Activated CD4-positive, CD25-positive, alpha-beta regulatory T cell treated with anti-CD3 and anti-CD28 coated beads, Interleukin-2, amount 50 U/mL, for 72 hours (primary cell): ENCODE data around the gene BCOR.

Experiments
- DNase-seq: peaks from one replicate; pipeline ENCODE4 v3.0.0; 2021

Gene BCOR

DNA sequence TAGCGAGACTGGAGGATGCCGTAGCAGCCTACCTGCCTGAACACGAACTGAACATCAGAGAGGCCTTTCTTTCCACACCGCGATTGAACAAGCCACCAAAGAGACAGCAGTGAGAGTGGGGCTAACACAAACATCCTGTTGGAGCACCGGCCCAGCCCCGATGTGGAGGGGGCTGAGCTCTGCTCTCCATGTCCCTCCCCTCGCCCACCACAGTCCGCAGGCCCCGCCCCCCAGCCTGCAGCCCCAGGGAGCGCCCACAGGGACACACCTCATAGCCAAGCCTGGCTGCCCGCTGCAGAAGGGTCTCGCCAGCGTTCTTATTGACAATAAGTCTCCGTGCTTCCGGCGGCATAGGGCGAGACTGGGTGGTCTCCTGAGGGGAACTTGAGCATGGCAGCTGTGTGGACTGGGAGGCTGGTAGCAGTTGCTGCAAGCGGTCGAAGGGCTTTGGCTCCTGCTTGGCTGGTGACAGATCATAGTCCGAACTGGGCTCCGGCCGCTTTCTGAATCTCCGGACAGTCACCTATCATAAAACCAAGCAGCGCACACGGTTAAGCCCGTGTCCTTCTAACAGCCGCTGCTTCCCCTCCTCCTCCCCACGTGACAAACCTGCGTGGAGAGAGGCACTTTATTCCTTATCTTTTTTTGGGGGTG is 35.8 kb downstream of the BCOR start:
- DNase-seq = no peak

DNA sequence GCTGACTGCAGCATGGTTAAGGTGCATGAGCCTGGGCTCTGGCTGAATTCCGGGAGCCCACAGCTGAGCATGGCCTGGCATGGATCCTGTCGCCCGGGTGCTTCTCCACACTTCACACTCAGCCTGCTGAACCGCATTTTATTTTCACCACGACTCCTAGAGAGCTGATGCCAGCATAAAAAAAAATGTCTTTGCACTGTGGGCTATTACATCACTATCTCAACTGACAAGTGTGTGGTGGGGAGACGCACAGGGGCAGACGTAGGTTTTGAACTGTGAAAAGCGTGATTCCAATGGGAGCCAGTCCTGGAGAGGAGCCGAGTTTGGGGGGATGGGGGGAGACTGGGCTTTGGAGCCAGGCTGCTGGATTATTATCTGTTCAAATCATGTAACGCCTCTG is 36.8 kb downstream of the BCOR start:
- no peak for DNase-seq

DNA sequence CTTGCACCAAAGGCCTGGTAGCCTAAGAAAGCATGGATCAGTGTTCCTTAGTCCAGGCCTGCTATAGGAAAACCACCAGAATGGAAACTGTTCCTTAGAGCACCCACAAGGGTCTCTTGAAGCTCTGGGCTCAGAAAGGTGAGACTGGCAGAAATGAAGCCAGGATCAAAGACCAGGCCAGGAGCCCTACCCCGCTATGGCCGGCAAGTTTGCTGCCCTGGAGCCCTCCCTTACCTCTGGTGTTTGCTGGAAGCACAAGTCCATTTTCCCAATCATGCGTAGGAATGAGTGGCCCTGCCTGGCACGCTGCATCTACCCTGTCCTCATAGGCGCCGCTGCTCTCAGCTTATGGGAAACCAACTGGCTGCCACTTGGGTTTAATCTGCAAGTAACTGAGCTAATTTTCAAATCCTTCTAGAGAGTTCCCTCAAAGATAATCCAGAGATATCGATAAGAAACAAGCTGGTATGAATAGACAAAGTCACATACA is 37.4 kb downstream of the BCOR start:
- DNase-seq = no peak

DNA sequence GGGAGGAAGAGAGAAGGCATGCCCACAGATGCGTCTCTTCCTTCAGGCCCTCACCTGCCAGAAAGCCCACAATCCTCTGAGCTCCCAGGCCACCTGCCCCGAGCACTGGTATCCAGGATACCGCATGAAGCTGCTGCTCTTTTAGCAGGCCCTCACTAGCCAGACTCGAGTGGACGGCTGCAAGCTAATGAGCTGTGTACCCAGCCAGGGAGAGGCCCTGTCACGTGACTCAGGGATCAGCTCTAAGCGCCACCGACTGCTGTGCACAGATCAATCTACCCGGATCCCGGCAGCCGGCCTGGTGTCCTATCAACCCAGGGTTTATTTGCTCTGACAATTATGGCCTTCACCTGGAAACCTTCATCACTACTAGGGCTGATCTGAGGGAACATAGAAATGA is 39.0 kb downstream of the BCOR start:
- DNase-seq = no peak

DNA sequence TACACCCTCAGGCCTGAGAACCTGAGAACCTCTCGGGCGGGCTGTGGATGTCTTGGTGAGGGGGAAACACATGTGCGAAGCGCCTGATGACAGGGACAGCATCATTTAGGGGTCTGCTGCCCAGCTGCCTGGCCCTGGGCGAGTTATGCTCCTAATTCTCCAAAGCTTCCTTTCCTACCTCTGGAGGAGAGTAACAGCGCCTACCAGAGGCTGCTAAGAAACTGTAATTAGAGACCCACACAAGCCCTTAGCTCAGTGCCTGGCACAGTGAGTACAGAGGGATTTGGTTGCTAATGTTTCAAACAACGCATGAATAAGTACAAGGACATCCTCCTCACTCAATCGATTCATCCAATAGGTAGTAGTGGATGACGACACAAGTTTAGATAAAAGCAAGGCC is 40.4 kb downstream of the BCOR start:
- DNase-seq = no peak

DNA sequence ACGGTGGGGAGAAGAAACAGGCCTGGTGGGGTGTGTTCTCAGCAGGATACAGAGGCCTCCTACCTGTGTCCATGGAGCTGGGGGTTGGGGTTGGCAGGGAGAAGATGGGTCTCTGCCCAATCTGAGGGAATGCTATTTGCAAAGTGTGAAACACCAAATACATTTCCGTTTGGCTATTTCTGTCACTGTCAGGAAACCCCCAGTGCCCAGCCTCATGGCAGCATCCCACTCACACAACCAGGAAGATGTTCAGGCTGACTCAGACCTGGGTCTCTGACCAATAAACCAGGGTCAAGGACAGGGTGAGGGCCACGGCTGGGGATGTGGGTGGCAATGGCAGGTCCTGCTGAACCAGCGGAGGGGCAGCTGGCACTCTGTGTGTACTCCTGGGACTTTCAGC is 41.3 kb downstream of the BCOR start:
- no peak for DNase-seq

DNA sequence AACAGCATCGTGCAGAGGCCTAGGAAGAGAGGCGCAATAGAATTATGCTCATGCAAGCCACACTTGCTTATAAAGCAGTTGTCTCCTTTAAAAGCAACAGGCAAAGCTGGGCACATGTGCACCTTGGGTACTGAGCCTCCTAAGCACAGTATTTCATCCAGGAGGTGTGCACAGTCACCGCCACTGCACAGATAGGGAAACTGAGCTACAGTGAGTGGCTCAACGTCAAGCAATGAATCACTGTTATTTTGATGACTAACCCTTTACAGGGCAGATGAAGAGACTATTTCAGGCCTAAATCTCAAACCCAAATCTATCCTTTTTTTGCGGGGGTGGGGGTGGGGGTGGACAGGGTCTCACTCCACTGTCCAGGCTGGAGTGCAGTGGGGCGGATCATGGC is 42.3 kb downstream of the BCOR start:
- DNase-seq = no peak

DNA sequence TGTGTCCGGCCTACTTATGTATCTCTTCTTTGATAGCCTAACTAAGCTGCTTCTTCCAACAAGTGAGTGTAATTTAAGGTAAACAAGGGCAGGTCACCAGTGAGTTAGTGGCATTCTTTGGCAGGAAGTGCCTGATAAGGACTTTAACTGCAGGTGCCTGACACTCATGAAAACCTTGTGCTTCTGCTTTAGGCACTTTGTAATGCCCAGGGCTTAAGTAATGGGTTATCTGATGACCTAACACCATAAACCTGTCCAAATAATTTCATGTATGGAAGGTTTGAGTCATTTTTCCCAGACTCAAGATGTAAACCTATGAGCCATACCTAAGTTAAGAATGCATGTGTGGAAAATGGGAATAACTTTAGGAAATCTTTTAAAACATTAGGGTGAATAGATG is 43.0 kb downstream of the BCOR start:
- no peak for DNase-seq

DNA sequence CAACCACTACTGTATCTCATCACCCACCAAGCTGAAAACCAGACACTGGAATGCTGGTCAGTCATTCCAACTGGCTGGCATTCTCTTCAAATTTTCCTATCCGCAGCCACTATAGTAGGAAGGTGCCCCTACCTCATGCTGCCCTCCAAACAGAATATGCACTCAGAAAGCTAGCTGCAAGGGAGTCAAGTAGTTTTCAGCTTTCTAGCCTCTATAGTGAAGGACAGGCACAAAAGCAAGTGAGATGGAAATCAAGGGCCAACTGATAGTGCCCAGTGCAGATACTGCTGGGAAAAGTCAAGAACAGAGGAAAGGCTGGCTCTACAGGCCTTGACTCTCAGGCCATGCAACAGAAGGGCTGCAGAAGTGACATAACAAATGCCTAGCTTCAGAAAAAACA is 47.2 kb downstream of the BCOR start:
- DNase-seq = no peak

DNA sequence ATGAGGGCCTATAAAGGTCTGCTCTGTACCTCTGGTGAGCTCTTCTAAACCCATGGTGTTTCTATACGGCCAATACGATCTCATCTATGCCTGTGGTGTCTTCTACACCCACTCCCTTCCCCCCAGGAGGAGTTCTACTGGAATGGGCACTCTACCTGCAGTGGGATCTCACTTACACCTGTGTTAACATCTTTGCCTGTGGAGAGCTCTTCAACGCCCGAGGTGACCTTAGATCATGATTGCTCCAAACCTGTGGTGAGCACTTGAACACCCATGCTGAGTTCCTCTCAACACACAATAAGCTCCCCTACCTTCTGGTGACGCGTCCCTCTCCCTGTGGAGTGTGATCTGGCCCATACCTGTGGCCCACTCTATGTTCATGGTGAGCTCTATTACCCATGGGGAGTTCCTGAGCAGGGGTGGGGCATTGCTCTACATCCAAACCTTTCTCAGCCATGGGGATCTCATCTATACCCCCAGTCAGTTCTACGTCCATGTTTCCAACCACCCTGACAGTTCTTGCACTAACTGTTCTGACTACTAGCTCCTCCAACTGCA is 48.6 kb downstream of the BCOR start:
- DNase-seq = no peak

DNA sequence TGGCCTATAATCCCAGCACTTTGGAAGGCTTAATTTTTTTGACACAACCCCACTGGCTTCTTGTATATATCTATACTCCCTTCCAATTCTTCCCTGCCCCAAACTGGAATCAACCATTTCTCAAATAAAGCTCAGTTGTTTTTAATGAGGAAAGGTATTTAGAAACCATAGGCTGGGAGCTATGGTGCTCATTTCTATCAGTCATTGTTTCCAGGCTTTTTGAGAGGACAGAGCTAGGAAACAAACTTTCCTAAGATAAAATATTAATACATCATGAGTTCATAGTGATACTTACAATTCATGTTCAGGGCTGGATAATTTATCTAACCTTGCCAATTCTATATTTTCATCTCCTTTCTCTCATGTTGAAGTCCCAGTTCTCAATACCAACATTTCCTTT is 50.3 kb downstream of the BCOR start:
- DNase-seq = no peak

DNA sequence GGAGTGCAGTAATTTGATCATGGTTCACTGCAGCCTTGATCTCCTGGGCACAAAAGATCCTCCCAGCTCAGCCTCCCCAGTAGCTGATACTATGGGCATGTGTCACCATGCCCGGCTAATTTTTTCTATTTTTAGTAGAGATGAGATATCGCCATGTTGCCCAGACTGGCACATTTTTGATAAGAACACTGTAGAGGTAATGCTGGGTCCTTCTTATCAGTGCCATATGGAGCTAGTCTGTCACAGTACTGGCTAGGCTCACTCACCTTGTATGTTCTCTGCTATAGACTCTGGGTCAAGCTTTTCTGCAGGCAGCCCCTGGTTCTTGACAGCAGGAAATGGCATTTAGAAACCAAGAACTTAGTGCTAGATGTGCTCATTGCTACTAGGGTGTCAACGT is 53.9 kb downstream of the BCOR start:
- no peak for DNase-seq

DNA sequence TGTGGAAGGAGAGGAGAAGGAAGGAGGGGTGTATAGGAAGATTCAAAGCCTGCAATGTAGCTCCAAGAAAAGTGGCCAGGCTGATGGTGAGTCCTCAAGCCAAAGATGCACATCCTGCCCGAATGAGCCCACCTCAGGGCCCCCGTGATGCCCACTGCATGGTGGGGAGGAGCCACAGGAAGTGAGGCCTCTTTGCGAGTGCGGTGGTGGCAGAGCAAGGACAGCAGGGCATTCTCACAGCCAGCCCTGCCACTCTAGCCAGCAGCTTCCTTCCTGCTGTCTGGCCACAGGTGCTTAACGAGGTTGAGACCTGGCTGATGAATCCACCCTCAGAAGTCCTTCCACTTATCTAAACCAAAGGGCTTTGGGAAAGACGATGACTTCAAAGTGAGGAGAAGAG is 55.8 kb downstream of the BCOR start:
- no peak for DNase-seq

DNA sequence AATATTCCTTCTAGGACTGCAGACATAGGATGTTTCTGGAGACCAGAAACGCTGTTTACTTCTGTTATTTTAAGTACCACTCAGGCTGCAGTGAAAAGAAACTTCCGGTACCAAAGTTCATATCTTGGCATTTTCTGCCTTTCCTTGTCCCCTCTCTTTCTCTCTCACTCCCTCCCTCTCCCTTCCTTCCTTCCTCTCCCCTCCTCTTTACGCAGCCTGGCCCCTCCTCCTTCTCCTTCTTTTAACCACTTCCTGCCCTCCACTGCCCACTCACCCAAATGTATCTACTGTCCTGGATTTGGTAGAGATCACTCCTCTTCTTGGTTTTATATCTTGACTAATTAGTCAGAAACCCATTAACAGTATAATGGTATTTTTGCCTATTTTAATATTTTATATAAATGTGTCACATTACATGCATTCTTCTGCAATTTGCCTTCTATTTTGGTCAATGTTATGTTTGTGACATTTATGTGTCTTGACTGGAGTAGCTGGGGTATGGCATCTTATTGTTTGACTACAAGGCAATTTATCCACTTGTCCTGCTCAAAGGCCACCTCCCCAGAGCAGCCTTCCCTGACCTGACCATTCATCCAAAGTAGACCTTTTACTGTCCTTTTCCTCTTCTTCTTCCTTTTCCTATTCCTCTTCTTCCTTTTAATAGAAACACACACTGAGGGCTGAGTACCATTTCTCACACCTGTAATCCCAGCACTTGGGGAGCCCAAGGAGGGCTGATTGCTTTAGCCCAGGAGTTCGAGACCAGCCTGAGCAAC is 56.9 kb downstream of the BCOR start:
- DNase-seq = no peak

DNA sequence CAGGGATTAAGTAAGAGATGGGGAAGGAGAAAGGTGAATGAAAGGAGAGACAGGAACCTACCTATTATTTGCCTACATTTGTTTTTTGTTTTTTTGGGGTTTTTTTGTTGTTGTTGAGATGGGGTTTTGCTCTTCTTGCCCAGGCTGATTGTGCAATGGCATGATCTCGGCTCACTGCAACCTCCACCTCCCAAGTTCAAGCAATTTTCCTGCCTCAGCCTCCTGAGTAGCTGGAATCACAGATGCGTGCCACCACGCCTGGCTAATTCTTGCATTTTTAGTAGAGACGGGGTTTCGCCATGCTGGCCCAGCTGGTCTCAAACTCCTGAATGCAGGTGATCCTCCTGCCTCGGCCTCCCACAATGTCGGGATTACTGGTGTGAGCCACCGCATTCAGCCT is 57.9 kb downstream of the BCOR start:
- DNase-seq = no peak

DNA sequence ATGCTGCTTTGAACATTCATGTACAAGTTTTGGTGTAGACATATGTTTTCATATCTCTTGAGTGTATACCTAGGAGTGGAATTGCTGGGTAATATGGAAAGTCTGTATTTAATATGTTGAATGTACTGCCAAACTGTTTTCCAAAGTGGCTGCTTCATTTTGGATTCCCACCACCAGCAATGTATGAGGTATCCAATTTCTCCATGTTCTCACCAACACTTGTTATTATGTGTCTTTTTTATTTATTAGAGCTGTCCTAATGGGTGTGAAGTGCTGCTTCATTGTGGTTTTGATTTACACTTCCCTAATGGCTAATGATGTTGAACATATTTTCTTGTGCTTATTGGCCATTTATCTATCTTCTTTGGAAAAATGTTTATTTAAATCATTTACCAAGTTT is 60.4 kb downstream of the BCOR start:
- no peak for DNase-seq

DNA sequence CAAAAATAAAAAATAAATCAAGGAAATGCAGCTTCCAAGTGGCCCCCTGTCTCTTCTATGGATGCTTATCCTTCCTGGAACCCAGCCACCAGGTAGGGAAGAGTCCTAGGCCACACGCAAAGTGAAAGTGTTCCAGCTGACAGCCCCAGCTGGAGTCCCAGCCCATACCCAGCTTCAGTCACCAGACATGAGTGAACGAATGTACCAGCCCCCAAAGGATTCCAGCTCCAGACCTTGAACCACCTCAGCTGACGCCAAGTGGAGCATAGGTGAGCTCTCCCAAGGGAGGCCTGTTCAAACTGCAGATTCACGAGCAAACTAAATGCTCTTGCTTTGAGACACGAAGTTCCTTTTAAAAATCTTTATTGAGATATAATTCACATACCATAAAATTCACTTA is 62.0 kb downstream of the BCOR start:
- no peak for DNase-seq

DNA sequence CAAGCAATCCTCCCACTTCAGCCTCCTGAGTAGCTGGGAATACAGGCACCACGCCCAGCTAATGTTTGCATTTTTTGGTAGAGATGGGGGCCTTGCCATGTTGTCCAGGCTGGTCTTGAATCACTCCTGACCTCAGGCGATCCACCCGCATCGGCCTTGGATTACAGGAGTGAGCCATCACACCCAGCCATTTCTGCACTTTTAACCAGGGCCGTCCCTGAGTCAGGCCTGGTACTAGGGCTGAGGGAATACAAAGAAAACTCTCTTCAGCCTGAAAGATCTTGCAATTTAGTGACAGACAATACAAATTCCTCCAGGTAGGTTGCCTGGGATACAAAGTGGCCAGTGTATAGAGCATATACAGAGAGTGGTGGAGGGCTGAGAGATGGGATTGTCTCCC is 65.8 kb downstream of the BCOR start:
- no peak for DNase-seq

DNA sequence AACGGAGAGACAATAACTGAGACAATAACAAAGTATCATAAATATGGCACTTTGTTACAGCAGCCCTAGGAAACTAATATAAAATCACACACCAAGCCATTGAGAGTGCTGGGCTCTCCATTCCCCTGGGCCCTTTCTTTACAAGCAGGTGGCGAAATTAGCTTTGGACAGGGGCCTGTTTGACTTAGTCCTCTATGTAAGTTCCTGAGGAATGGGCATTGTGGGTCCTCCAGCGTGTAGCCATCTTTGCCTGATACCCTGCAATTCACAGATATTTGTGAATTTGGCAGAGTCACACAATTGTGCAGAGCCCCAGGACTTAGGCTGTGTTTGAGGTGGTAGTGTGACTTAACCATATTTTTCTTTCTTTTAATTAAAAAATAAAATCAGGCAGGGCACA is 67.6 kb downstream of the BCOR start:
- DNase-seq = no peak

DNA sequence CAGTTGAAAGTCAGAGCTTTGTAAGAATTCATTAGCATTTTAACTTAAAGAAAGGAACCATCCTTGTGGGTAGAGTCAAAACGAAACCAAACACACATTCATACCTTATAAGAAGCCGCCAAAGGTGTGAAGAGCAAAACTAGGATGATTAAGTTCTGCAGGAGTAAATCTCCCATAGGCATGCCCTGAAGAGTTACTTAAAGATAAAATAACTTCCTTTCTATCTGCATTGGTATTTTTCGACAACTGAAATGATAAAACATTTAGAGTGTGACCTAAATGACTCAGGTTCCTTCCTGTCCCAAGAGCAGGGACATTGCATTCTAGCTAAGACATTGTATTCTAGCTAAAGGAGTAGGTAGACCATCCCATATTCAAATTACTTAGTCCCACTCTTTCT is 75.3 kb downstream of the BCOR start:
- no peak for DNase-seq

DNA sequence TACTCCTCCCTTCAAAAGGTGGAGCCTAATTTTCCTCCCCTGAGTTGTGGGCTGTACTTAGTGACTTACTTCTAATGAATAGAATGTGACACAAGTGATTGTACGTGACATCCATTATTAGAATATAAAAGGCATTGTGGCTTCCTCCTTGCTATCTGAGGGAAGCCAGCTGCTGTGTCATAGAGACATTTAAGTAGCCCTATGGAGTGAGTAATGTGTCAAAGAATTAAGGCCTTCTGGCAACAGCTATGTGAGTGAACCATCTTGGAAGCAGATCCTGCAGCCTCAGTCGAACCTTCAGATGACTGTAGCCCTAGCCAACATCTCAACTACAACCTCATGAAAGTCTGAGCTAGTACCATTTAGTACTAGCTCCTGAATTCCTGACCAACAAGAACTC is 76.1 kb downstream of the BCOR start:
- no peak for DNase-seq

DNA sequence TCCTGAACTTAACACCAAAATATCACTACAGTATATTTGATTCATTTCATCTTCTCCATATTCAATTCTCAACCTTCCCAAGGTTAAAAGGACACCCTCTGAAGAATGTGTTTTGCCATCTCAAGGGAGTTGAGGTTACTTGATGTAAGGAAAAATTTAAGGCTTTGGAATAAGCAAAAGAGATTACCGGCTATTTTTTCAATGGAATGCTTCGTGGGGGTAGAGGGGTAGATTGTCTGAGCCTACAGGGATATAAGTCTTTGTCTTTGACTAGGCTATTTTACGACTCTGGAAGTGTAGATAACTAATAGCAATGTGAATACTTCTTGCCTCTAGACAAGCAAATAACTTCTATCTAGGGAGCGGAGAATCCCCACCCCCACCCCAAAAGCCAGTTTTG is 78.2 kb downstream of the BCOR start:
- no peak for DNase-seq

DNA sequence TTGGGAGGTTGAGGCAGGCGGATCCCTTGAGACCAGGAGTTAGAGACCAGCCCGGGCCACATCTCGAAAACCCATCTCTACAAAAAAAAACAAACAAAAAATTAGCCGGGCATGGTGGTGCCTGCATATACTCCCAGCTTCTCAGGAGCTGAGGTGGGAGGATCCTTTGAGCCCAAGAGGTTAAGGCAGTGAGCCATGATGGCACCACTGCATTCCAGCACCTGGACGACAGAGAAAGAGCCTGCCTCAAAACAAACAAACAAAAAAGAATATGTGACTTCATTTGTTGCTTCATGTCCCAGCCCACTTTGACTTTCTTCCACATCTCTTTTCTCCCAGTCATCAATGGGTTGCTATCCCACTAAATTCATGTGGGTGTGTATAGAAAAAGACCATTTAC is 79.7 kb downstream of the BCOR start:
- no peak for DNase-seq

DNA sequence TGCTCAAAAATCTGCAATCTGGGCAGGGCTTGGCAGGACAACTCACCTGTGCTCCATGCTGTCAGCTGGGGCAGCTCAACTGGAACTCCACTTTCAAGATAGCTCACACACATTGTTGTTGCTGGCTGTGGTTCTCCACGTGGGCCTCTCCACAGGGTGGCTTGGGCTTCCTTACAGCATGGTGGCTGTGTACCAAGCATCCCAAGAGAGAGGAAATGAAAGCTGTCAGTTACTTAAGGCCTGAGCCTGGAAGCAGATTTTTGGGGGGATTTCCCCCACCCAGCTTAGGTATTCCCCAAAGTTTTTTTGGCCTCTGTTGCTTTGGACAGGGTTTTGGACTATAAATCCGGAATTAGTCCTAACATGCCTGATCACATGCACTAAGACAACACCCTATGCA is 81.0 kb downstream of the BCOR start:
- no peak for DNase-seq

DNA sequence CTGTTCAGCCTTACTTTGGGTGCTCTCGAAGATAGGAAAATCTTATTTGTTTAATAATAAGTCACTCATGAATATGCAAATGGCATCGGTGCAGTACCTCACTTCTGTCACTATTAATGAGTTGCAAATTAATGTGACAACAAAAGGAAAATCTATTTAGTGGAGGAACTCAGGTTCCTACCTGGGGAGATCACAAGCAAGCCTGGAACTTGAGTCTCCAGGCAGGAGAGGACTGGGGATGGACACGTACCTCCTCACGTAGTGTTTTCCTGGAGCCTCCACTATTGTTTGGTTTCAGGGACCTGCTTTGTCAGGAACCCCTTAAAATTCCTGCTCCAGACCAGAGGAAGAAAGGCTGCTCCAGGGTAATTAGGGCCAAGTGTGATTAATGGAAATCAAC is 82.1 kb downstream of the BCOR start:
- DNase-seq = no peak
